GM12878 (cell line): ENCODE results near the gene BTK. TPM values are rescaled to one million over a fixed set of nuclear protein-coding genes. Genes with fewer than 3 reads are reported as not detected.

Experiments
- ATAC-seq: fragments of 200-7000 bp; cut with Tn5 transposase; 3 replicates; pipeline ENCODE4 v1.9.1; 2020; ENCODE audit warnings: mild to moderate bottlenecking, moderate library complexity
- BruUV-seq: library from RNA; stranded (reverse); fragments of 400-500 nt; replicated peaks from 2 replicates; lab custom pipeline; 2021; lab: Mats Ljungman, UMichigan
- CTCF ChIA-PET: fragments of 300-600 bp; sonication (Branson Sonifier 250); formaldehyde crosslinking; extraction: SDS; loops from one replicate; lab custom pipeline; 2021; ENCODE audit warnings: inconsistent platforms; lab: Yijun Ruan, JAX
- POLR2A ChIA-PET: fragments of 350-600 bp; formaldehyde crosslinking; extraction: SDS; loops from one replicate; lab custom pipeline; 2021; ENCODE audit warnings: inconsistent platforms; lab: Charles Lee
- RAD21 ChIA-PET: fragments of 300-600 bp; sonication (Branson Sonifier 250); formaldehyde crosslinking; loops from one replicate; lab custom pipeline; 2023; ENCODE audit warnings: antibody characterized with exemption; ENCODE audit not compliant: unreplicated experiment; lab: Charles Lee
- SMC1A ChIA-PET: fragments of 300-600 bp; sonication (Branson Sonifier 250); formaldehyde crosslinking; loops from one replicate; lab custom pipeline; 2023; ENCODE audit not compliant: unreplicated experiment, uncharacterized antibody; lab: Charles Lee
- DNase-seq: peaks from one replicate; pipeline ENCODE4 v3.0.0-alpha.2; 2011; ENCODE audit warnings: low read depth, low spot score
- FAIRE-seq: peaks from 3 replicates; lab custom pipeline; 2011; peaks lifted over from hg19 to GRCh38; lab: Jason Lieb, UNC
- H2AFZ ChIP-seq: 2 replicates; pipeline ENCODE4 v1.6.0; 2011; ENCODE audit warnings: low read depth, low read length, control low read depth; ENCODE audit not compliant: control insufficient read depth
- H3K27ac ChIP-seq: 2 replicates; pipeline ENCODE4 v1.5.1; 2011; ENCODE audit warnings: control low read depth; ENCODE audit not compliant: control insufficient read depth, insufficient read depth
- H3K27me3 ChIP-seq, 2 experiments: replicated peaks in 1 of 2; 2 replicates each; pipeline versions ENCODE4 v1.6.0 to v1.6.1; 2011; ENCODE audit warnings: low read length in 1 of 2; ENCODE audit not compliant: control insufficient read depth in 2 of 2, insufficient read depth in 2 of 2
- H3K36me3 ChIP-seq, 2 experiments: 2 replicates each; pipeline ENCODE4 v1.5.1; 2011; ENCODE audit warnings: low read length in 1 of 2; ENCODE audit not compliant: control insufficient read depth in 2 of 2, insufficient read depth in 2 of 2
- H3K4me1 ChIP-seq: 2 replicates; pipeline ENCODE4 v1.6.1; 2011; ENCODE audit warnings: mild to moderate bottlenecking, low read length, moderate library complexity, mixed read lengths; ENCODE audit not compliant: control insufficient read depth, insufficient read depth
- H3K4me2 ChIP-seq: 2 replicates; pipeline ENCODE4 v1.6.0; 2011; ENCODE audit warnings: control low read depth; ENCODE audit not compliant: control insufficient read depth, insufficient read depth
- H3K4me3 ChIP-seq: fragments of 200-600 bp; sonication (generic); 2 replicates; pipeline ENCODE4 v1.5.1; 2016
- H3K79me2 ChIP-seq: 2 replicates; pipeline ENCODE4 v1.6.0; 2011; ENCODE audit warnings: low read length; ENCODE audit not compliant: control insufficient read depth, insufficient read depth
- H3K9ac ChIP-seq: 2 replicates; pipeline ENCODE4 v1.8.0; 2011; ENCODE audit warnings: low read length, control low read depth, mixed read lengths; ENCODE audit not compliant: control insufficient read depth, insufficient read depth
- H3K9me3 ChIP-seq: replicated peaks from 3 replicates; pipeline ENCODE4 v1.5.1; 2011; ENCODE audit warnings: mild to moderate bottlenecking, low read length; ENCODE audit not compliant: control insufficient read depth, insufficient read depth
- H4K20me1 ChIP-seq: 2 replicates; pipeline ENCODE4 v1.6.0; 2011; ENCODE audit not compliant: control insufficient read depth, insufficient read depth
- BACH1 ChIP-seq: fragments of 450-650 bp; IDR thresholded peaks from 2 replicates; pipeline ENCODE4 v1.6.1; 2017; ENCODE audit warnings: mild to moderate bottlenecking, borderline replicate concordance
- JUND ChIP-seq: IDR thresholded peaks from 2 replicates; pipeline ENCODE4 v1.6.1; 2012; ENCODE audit warnings: low read depth, mild to moderate bottlenecking, low read length, improper control_type of control experiment, moderate library complexity
- KLF5 ChIP-seq: fragments of 450-650 bp; IDR thresholded peaks from 2 replicates; pipeline ENCODE4 v1.6.1; 2014; ENCODE audit warnings: mild to moderate bottlenecking; ENCODE audit not compliant: partially characterized antibody
- NFXL1 ChIP-seq: fragments of 450-650 bp; IDR thresholded peaks from 2 replicates; pipeline ENCODE4 v1.6.1; 2017; ENCODE audit warnings: antibody characterized with exemption, mild to moderate bottlenecking, borderline replicate concordance
- NFYB ChIP-seq: IDR thresholded peaks from 2 replicates; pipeline ENCODE4 v1.6.1; 2011; ENCODE audit warnings: low read depth, mild to moderate bottlenecking, low read length, improper control_type of control experiment, moderate library complexity; ENCODE audit not compliant: insufficient read depth
- NR2F1 ChIP-seq: fragments of 450-650 bp; conservative IDR thresholded peaks from 2 replicates; pipeline ENCODE4 v1.6.1; 2017; ENCODE audit warnings: mild to moderate bottlenecking
- SKIL ChIP-seq: fragments of 450-650 bp; IDR thresholded peaks from 2 replicates; pipeline ENCODE4 v1.6.1; 2017; ENCODE audit warnings: mild to moderate bottlenecking, low read depth, inconsistent platforms; ENCODE audit not compliant: poor library complexity, severe bottlenecking
- SMAD5 ChIP-seq: IDR thresholded peaks from 2 replicates; pipeline ENCODE4 v1.6.1; 2016; ENCODE audit warnings: antibody characterized with exemption, low read depth
- SPI1 ChIP-seq: IDR thresholded peaks from 2 replicates; pipeline ENCODE4 v1.6.1; 2011; ENCODE audit warnings: low read depth, mild to moderate bottlenecking, low read length, moderate library complexity, borderline replicate concordance; ENCODE audit not compliant: insufficient read depth
- ZNF24 ChIP-seq: fragments of 450-650 bp; IDR thresholded peaks from 2 replicates; pipeline ENCODE4 v1.6.1; 2017; ENCODE audit warnings: antibody characterized with exemption, mild to moderate bottlenecking
- WGBS: methylation state at CpG from one replicate; pipeline ENCODE4 v1.1.6; 2016; ENCODE audit warnings: low lambda C conversion rate; ENCODE audit not compliant: insufficient replicate concordance, insufficient coverage; ENCODE audit errors: missing lambda C conversion rate; 5-methylcytosine and 5-hydroxymethylcytosine counted together
- in situ Hi-C: fragments of 300-500 bp; cut with MboI; formaldehyde crosslinking; loops from 9 replicates; pipeline ENCODE4 v1.14.3; 2018; ENCODE audit warnings: mixed read lengths
- intact Hi-C: fragments of 100-400 bp; cut with micrococcal nuclease; formaldehyde crosslinking; loops from one replicate; pipeline ENCODE4 v1.14.2; 2022; ENCODE audit not compliant: unreplicated experiment
- polyA plus RNA-seq, 11 experiments: library from polyadenylated mRNA; depleted of rRNA in 4 of 11; unstranded in 6 of 11; stranded (reverse) in 5 of 11; fragments of >200 nt; fragmentation: Nextera tagmentation in 4 of 11; fragmentation: Illumina TruSeq in 1 of 11; extraction: Ambion mirVana in 4 of 11; extraction: Trizol in 1 of 11; gene quantifications; 1 replicate in 1 of 11; 2 replicates in 10 of 11; pipeline versions ENCODE4 v1.2.1 to v1.2.3, GENCODE V29; 2011 to 2016; ENCODE audit warnings: inconsistent platforms in 2 of 11, missing spikeins in 2 of 11, low read depth in 1 of 11
- total RNA-seq, 4 experiments: library from RNA; depleted of rRNA in 3 of 4; stranded (reverse); fragments of >200 nt in 3 of 4; fragmentation: Illumina TruSeq in 1 of 4; extraction: Trizol in 1 of 4; gene quantifications; 2 replicates each; pipeline versions ENCODE4 v1.2.1 to v1.2.3, GENCODE V29; 2013 to 2021

BTK gene
- total and polyA plus RNA-seq, 10 of the 15 experiments (the other 5 are each of a cell fraction or from before 2014, with no cell fraction given), result 24.0 to 154 (median 88.9) TPM

- no peaks in the 10 kb centered on the region; the same call in 2 of the 3 replicates for H3K9me3 ChIP-seq
- no peak overlapping the region for H2AFZ ChIP-seq
- ChIA-PET RAD21 (no interaction called here), CTCF (no interaction called here), SMC1A (interaction anchor here (0.9 kb wide), 1 partner anchor 15 kb away, joined by 3 read pairs; no protein-coding TSS in a partner anchor), POLR2A (no interaction called here)
- no TSS peak for BruUV-seq
- H3K9ac ChIP-seq, result no peak overlapping the region
- FAIRE-seq (no peak), DNase-seq (no peak), ATAC-seq (no peak)
- H4K20me1 ChIP-seq, result no peaks in the 10 kb centered on the region
- in situ Hi-C loops, result no loop called here
- H3K79me2 ChIP-seq, result no peaks in the 10 kb centered on the region
- H3K27me3 ChIP-seq, result no peaks in the 10 kb centered on the region
- TF ChIP-seq SKIL, result no peak
- no peak for TF ChIP-seq SMAD5
- no peak for TF ChIP-seq NR2F1
- no peak for TF ChIP-seq ZNF24
- no peak for TF ChIP-seq KLF5
- TF ChIP-seq JUND, result no peak
- no peak for TF ChIP-seq NFYB
- TF ChIP-seq BACH1, result no peak
- no peak for TF ChIP-seq SPI1
- no peak for TF ChIP-seq NFXL1
- H3K36me3 ChIP-seq, result no peaks in the 10 kb centered on the region
- intact Hi-C loops, result no loop called here
- 49% methylated on average over 4 of the region's 4 CpGs for WGBS
- no peak overlapping the region for H3K4me2 ChIP-seq
- no peaks in the 10 kb centered on the region for H3K4me1 ChIP-seq
- no peak overlapping the region for H3K27ac ChIP-seq
- no peak overlapping the region for H3K4me3 ChIP-seq
Measured at GRCh38 chrX:101399825-101400224, 13.8 kb upstream of the BTK start.
